SU-DHL-6 (cell line): Measurements from ENCODE around the gene LITAFD.

ENCODE experiments used
- H2AFZ ChIP-seq: fragments of 200-600 bp; sonication (generic); 2 replicates; pipeline ENCODE4 v1.6.1; 2014; ENCODE audit warnings: low read depth, mild to moderate bottlenecking, moderate library complexity, mixed read lengths, antibody characterized with exemption, low read length; ENCODE audit not compliant: severe bottlenecking
- H3F3A ChIP-seq: fragments of 200-600 bp; shearing (Covaris generic); 2 replicates; pipeline ENCODE4 v1.6.0; 2016; ENCODE audit warnings: antibody characterized with exemption, mild to moderate bottlenecking; ENCODE audit not compliant: insufficient read depth
- H3K27ac ChIP-seq: fragments of 200-600 bp; sonication (generic); 2 replicates; pipeline ENCODE4 v1.5.1; 2016; ENCODE audit warnings: low read depth, mild to moderate bottlenecking, low read length, moderate library complexity, mixed read lengths
- H3K27me3 ChIP-seq: fragments of 200-600 bp; sonication (generic), shearing (Covaris generic); 2 replicates; pipeline ENCODE4 v1.6.0; 2014; ENCODE audit warnings: mild to moderate bottlenecking, low read length
- H3K36me3 ChIP-seq: fragments of 200-600 bp; sonication (generic); 2 replicates; pipeline ENCODE4 v1.6.1; 2014; ENCODE audit warnings: mild to moderate bottlenecking, low read length, mixed read lengths
- H3K4me2 ChIP-seq: fragments of 300-600, 200-600 bp; shearing (Covaris generic), sonication (generic); 2 replicates; pipeline ENCODE4 v1.6.0; 2014; ENCODE audit warnings: low read length, low read depth, mild to moderate bottlenecking; ENCODE audit not compliant: poor library complexity, severe bottlenecking
- H3K4me3 ChIP-seq: fragments of 200-600 bp; sonication (generic); 2 replicates; pipeline ENCODE4 v1.5.1; 2014; ENCODE audit warnings: antibody characterized with exemption, low read length, mild to moderate bottlenecking, mixed read lengths; ENCODE audit not compliant: insufficient read depth, poor library complexity, severe bottlenecking
- H3K79me2 ChIP-seq: fragments of 200-600 bp; sonication (generic); 2 replicates; pipeline ENCODE4 v1.6.1; 2014; ENCODE audit warnings: mild to moderate bottlenecking, low read length, moderate library complexity; ENCODE audit not compliant: insufficient read depth
- H3K9ac ChIP-seq: fragments of 200-600 bp; sonication (generic); 2 replicates; pipeline ENCODE4 v1.7.0; 2014; ENCODE audit warnings: mild to moderate bottlenecking, low read length
- H3K9me2 ChIP-seq: fragments of 200-600 bp; sonication (generic); replicated peaks from 2 replicates; pipeline ENCODE4 v1.6.1; 2014; ENCODE audit warnings: low read length; ENCODE audit not compliant: insufficient read depth
- H3K9me3 ChIP-seq: fragments of 200-600 bp; sonication (generic); 2 replicates; pipeline ENCODE4 v1.6.1; 2014; ENCODE audit warnings: low read length, mixed read lengths; ENCODE audit not compliant: insufficient read depth
- H4K20me1 ChIP-seq: fragments of 200-600 bp; sonication (generic); 2 replicates; pipeline ENCODE4 v1.6.1; 2014; ENCODE audit warnings: low read depth, mild to moderate bottlenecking, antibody characterized with exemption, low read length, moderate library complexity, mixed read lengths
- EZH2phosphoT487 ChIP-seq: fragments of 200-600 bp; sonication (generic), shearing (Covaris generic); conservative IDR thresholded peaks from 2 replicates; pipeline ENCODE4 v1.6.1; 2018; ENCODE audit warnings: mild to moderate bottlenecking, antibody characterized with exemption, low read length, moderate library complexity, mixed read lengths
- TF ChIP-seq, protein P1 (sequence below): fragments of 200-600 bp; sonication (generic); IDR thresholded peaks from one replicate; pipeline ENCODE4 v1.5.1; 2017; ENCODE audit warnings: antibody characterized with exemption, mild to moderate bottlenecking, low read length, moderate library complexity; ENCODE audit not compliant: insufficient read depth, poor library complexity, severe bottlenecking

Gene LITAFD

DNA sequence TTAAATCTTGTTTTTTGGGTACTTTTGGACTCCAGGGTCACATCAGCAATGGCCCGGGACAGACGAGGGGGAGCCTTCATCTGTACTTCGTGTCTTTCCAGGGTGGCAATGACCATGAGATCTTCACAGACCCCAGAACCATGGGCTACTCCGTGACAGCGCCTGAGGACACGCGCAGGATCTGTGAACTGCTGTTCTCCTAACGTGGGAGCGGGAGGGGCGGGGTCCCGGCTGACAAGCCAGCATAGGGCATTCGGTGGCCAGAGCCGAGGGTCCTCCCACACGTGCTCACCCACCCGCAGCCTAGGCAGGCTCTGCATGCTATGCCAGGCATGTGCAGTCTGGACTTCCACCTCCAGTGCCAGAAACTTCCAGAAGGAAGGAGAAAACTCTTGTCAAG, 34.5 kb upstream of the LITAFD start:
- Histone ChIP-seq H3F3A (no peaks in the 10 kb centered on the region), H3K9me3 (no peaks in the 10 kb centered on the region), H3K4me2 (no peak overlapping the region), H3K4me3 (no peak overlapping the region), H2AFZ (no peak overlapping the region), H3K27ac (no peak overlapping the region), H4K20me1 (no peaks in the 10 kb centered on the region; the same call in 1 of the 2 replicates), H3K36me3 (no peaks in the 10 kb centered on the region; the same call in 1 of the 2 replicates), H3K79me2 (peaks cover 15% of the 10 kb centered on the region), H3K27me3 (no peaks in the 10 kb centered on the region), H3K9me2 (no peaks in the 10 kb centered on the region), H3K9ac (no peak overlapping the region)
- TF ChIP-seq, protein P1, sequence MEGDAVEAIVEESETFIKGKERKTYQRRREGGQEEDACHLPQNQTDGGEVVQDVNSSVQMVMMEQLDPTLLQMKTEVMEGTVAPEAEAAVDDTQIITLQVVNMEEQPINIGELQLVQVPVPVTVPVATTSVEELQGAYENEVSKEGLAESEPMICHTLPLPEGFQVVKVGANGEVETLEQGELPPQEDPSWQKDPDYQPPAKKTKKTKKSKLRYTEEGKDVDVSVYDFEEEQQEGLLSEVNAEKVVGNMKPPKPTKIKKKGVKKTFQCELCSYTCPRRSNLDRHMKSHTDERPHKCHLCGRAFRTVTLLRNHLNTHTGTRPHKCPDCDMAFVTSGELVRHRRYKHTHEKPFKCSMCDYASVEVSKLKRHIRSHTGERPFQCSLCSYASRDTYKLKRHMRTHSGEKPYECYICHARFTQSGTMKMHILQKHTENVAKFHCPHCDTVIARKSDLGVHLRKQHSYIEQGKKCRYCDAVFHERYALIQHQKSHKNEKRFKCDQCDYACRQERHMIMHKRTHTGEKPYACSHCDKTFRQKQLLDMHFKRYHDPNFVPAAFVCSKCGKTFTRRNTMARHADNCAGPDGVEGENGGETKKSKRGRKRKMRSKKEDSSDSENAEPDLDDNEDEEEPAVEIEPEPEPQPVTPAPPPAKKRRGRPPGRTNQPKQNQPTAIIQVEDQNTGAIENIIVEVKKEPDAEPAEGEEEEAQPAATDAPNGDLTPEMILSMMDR: no peak
- no peak for TF ChIP-seq EZH2phosphoT487

DNA sequence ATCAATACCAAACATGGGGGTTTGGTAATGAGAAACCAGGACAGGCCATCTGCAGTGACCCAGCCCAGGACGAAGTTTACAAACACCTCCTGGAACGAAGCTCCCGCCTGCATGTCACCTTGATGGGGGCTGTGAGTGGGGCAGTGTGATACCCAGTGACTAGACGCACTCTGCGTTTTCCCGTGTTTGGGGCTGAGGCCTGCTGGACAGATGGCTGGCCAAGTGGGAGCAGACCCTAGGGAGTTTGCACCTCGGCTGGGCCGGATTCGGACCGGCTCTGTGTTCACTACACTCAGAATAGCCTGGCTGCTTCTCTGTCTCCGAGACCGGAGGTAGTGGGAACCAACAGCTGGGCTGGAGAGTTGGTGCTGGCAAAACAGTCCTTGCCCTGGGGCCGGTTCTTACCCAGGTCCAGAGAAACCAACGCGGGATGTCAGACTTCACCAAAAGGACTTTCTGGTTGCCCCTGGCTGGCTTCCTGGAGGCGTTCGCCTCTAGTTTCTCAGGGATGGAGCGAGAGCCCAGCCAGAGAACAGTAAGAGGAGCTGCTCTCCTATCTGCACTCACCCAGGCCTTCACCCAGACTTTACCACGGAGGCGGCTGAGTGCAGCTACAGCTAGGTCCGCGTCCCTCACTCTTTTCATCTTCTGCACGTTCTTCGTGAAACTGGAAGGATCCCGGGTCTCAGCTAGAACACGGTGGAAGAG, 33.8 kb upstream of the LITAFD start:
- TF ChIP-seq, protein P1: no peak
- no peak for TF ChIP-seq EZH2phosphoT487
- Histone ChIP-seq H3K27ac (no peak overlapping the region), H2AFZ (no peak overlapping the region), H3K4me3 (no peak overlapping the region), H3K9ac (no peak overlapping the region), H4K20me1 (no peaks in the 10 kb centered on the region; the same call in 1 of the 2 replicates), H3K27me3 (no peaks in the 10 kb centered on the region), H3K9me2 (no peaks in the 10 kb centered on the region), H3K79me2 (peaks cover 15% of the 10 kb centered on the region), H3K4me2 (no peak overlapping the region), H3K9me3 (no peaks in the 10 kb centered on the region), H3K36me3 (no peaks in the 10 kb centered on the region; the same call in 1 of the 2 replicates), H3F3A (no peaks in the 10 kb centered on the region)

DNA sequence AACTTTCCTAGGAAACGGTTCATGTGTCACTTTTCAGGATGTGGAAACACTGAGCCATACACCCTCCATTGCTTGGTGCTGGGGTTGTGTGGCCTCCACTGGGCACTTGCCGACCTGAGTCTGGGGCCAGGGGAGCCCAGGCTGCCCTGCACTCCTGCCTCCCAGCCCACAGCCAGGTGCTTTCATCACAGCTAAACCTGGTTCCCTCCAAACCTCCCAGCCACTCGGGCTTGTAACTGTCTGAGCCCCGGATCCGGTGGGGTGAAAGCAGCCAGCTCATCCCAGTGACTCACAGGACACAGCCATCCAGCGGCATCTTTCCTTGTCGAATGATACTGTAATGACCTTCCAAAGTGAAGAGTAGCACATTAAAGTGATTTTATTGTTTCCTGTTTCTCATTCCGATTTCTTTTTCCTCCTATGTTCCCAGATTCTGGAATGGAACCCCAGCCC, 33.2 kb upstream of the LITAFD start:
- H3K36me3 ChIP-seq: no peaks in the 10 kb centered on the region; the same call in 1 of the 2 replicates
- no peaks in the 10 kb centered on the region for H3K9me3 ChIP-seq
- no peak overlapping the region for H3K4me3 ChIP-seq
- peaks cover 15% of the 10 kb centered on the region for H3K79me2 ChIP-seq
- H3K27ac ChIP-seq: no peak overlapping the region
- no peak overlapping the region for H3K4me2 ChIP-seq
- no peaks in the 10 kb centered on the region for H3K27me3 ChIP-seq
- TF ChIP-seq EZH2phosphoT487: no peak
- TF ChIP-seq, protein P1: no peak
- H4K20me1 ChIP-seq: no peaks in the 10 kb centered on the region; the same call in 1 of the 2 replicates
- H2AFZ ChIP-seq: no peak overlapping the region
- H3K9me2 ChIP-seq: no peaks in the 10 kb centered on the region
- H3F3A ChIP-seq: no peaks in the 10 kb centered on the region
- no peak overlapping the region for H3K9ac ChIP-seq
